ENCODE results near the gene STRN4. TPM values are rescaled to one million over a fixed set of nuclear protein-coding genes. Genes with fewer than 3 reads are reported as not detected.

The STRN4 gene
- total and polyA plus RNA-seq, 9 of the 15 experiments (the other 6 are each of a cell fraction or from before 2014, with no cell fraction given) = 0.62 to 83.7 (median 36.9) TPM

- no peaks in the 10 kb centered on the region for H3K27me3 ChIP-seq (ENCODE audit: control insufficient read depth in 2 of 2, insufficient read depth in 2 of 2, low read length in 2 of 2)
- WGBS (ENCODE audit: insufficient coverage, low coverage, missing lambda C conversion rate) = 88% methylated on average over 12 of the region's 39 CpGs
These were observed 9.0 kb upstream of the STRN4 start for GRCh38 chr19:46755077-46755852.

More at GRCh38 chr19:46755077-46755852, 9.0 kb upstream of the STRN4 start:
- H3K27ac ChIP-seq (ENCODE audit: extremely low read depth, low read depth, low read length) = no peak overlapping the region
- DNase-seq (ENCODE audit: extremely low read depth in 1 of 4, low spot score in 3 of 4) = no peak
- FAIRE-seq = no peak
- H3K36me3 ChIP-seq (ENCODE audit: control insufficient read depth, insufficient read depth, low read length) = peaks cover 9% of the 10 kb centered on the region; the same call in 2 of the 3 replicates
- H3K4me2 ChIP-seq (ENCODE audit: insufficient read depth, low read length) = no peak overlapping the region
- CTCF ChIA-PET (ENCODE audit: low intra/inter-chr PET ratio) = interaction anchor here (1.9 kb wide), 1 partner anchor 51 kb away, joined by 6 read pairs; no protein-coding TSS in a partner anchor
- peaks cover 5 to 17% of the 10 kb centered on the region in 2 experiments; a peak in 4 of 5 replicates for H3K4me1 ChIP-seq (replicated peaks in 1 of 2; ENCODE audit: control insufficient read depth in 2 of 2, insufficient read depth in 2 of 2, low read length in 2 of 2)
- POLR2A ChIA-PET = interaction anchor here (0.6 to 0.7 kb wide), 2 partner anchors 30 to 64 kb away, joined by 3 to 5 read pairs; no protein-coding TSS in a partner anchor
- ATAC-seq = no peak
- 0 out of 2 replicates have a peak, but pooled peaks have one; percentile 28 for TF ChIP-seq POLR2G (IDR thresholded peaks at IDR 0.05; ENCODE audit: low read depth, low read length)
- TF ChIP-seq PRMT5 (CRISPR knock-in tag; IDR thresholded peaks at IDR 0.05) = no peak
- no TSS peak for BruUV-seq (replicated peaks)
- intact Hi-C loops (cut with micrococcal nuclease) (loop anchor here (5.0 kb wide), 1 partner anchor 72 kb away; no protein-coding TSS in a partner anchor), in situ Hi-C loops (cut with MboI) (loop anchor here (10.0 kb wide), 1 partner anchor 240 kb away; no protein-coding TSS in a partner anchor)
- no peak overlapping the region for H3K4me3 ChIP-seq
- no peaks in the 10 kb centered on the region for H3K9me3 ChIP-seq (replicated peaks; ENCODE audit: control insufficient read depth, insufficient read depth, low read depth, low read length)
- H2AFZ ChIP-seq (ENCODE audit: low read depth, low read length) = no peak overlapping the region
- no peaks in the 10 kb centered on the region for H3K79me2 ChIP-seq (ENCODE audit: control insufficient read depth, insufficient read depth, low read length)
- no peak overlapping the region for H3K9ac ChIP-seq (ENCODE audit: insufficient read depth in 1 of 2, low read depth in 2 of 2, low read length in 2 of 2)
- H4K20me1 ChIP-seq (replicated peaks; ENCODE audit: control insufficient read depth, insufficient read depth, low read length) = peaks cover 3% of the 10 kb centered on the region; the same call in 1 of the 2 replicates
- no peaks in the 10 kb centered on the region for H3K9me1 ChIP-seq (ENCODE audit: control insufficient read depth, insufficient read depth, low read length)
